Measurements from ENCODE around the gene BLNK. TPM values are rescaled to one million over a fixed set of nuclear protein-coding genes. Genes with fewer than 3 reads are reported as not detected.

The BLNK gene
- total RNA-seq, 1 experiment from 2014 or later: 1.1 TPM

- TF ChIP-seq, protein P1, sequence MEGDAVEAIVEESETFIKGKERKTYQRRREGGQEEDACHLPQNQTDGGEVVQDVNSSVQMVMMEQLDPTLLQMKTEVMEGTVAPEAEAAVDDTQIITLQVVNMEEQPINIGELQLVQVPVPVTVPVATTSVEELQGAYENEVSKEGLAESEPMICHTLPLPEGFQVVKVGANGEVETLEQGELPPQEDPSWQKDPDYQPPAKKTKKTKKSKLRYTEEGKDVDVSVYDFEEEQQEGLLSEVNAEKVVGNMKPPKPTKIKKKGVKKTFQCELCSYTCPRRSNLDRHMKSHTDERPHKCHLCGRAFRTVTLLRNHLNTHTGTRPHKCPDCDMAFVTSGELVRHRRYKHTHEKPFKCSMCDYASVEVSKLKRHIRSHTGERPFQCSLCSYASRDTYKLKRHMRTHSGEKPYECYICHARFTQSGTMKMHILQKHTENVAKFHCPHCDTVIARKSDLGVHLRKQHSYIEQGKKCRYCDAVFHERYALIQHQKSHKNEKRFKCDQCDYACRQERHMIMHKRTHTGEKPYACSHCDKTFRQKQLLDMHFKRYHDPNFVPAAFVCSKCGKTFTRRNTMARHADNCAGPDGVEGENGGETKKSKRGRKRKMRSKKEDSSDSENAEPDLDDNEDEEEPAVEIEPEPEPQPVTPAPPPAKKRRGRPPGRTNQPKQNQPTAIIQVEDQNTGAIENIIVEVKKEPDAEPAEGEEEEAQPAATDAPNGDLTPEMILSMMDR (IDR thresholded peaks at IDR 0.05; ENCODE audit: unreplicated experiment): no peak
- no peaks in the 10 kb centered on the region for H3K4me1 Mint-ChIP-seq (ENCODE audit: insufficient read depth, unreplicated experiment)
- intact Hi-C loops (cut with micrococcal nuclease): no loop called here
Measured at GRCh38 chr10:96225119-96225518, 46.2 kb downstream of the BLNK start.

GRCh38 chr10:96222908-96223307 lies 48.5 kb downstream of the BLNK start:
- Mint-ChIP-seq H3K4me1 (ENCODE audit: insufficient read depth, unreplicated experiment) (no peaks in the 10 kb centered on the region), H3K36me3 (ENCODE audit: insufficient read depth, unreplicated experiment) (no peaks in the 10 kb centered on the region), H3K27me3 (ENCODE audit: insufficient read depth, unreplicated experiment) (no peaks in the 10 kb centered on the region), H3K9me3 (ENCODE audit: unreplicated experiment) (no peaks in the 10 kb centered on the region), H3K4me3 (ENCODE audit: unreplicated experiment) (no peak overlapping the region), H3K27ac (ENCODE audit: low read depth, unreplicated experiment) (no peak overlapping the region)
- CTCF ChIA-PET: interaction anchor here (0.7 to 1.3 kb wide), 3 partner anchors 79 to 206 kb away, joined by 3 to 6 read pairs (median 4); no protein-coding TSS in a partner anchor
- TF ChIP-seq, protein P1 (IDR thresholded peaks at IDR 0.05; ENCODE audit: unreplicated experiment): no peak
- intact Hi-C loops (cut with micrococcal nuclease): no loop called here
- no peak for DNase-seq (ENCODE audit: unreplicated experiment)
- POLR2A ChIA-PET: no interaction called here
- BruUV-seq (replicated peaks): no TSS peak

More at GRCh38 chr10:96225119-96225518, 46.2 kb downstream of the BLNK start:
- BruUV-seq (replicated peaks): no TSS peak
- no peaks in the 10 kb centered on the region for H3K27me3 Mint-ChIP-seq (ENCODE audit: insufficient read depth, unreplicated experiment)
- H3K27ac Mint-ChIP-seq (ENCODE audit: low read depth, unreplicated experiment): no peak overlapping the region
- no peaks in the 10 kb centered on the region for H3K36me3 Mint-ChIP-seq (ENCODE audit: insufficient read depth, unreplicated experiment)
- ChIA-PET POLR2A (interaction anchor here (0.7 kb wide), 1 partner anchor 50 kb away, joined by 5 read pairs; no protein-coding TSS in a partner anchor), CTCF (interaction anchor here (0.6 to 7.7 kb wide), 5 partner anchors 9 to 412 kb away, joined by 3 to 250 read pairs (median 3); no protein-coding TSS in a partner anchor)
- H3K4me3 Mint-ChIP-seq (ENCODE audit: unreplicated experiment): no peak overlapping the region
- H3K9me3 Mint-ChIP-seq (ENCODE audit: unreplicated experiment): no peaks in the 10 kb centered on the region
- peak; percentile 39 for DNase-seq (ENCODE audit: unreplicated experiment)

DNA sequence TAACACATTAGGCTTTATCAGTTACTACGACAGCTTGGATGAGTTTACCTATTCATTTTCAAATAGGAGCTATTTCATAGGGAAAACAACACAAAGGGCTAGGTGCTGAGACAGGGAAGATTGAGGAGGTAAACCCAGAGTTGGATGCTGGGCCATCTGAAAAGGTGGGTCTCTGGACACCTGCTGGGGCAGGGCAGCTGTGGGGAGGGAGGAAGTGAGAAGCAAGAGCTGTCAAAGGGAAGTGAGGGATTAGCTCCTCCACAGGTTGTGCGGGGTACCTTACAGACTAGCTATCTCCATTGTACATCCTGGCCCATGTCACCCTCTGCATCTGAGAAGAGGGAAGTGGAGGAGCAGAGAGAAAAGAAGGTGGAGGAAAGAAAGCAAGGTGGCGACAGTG lies 48.9 kb downstream of the BLNK start:
- H3K27me3 Mint-ChIP-seq (ENCODE audit: insufficient read depth, unreplicated experiment): no peaks in the 10 kb centered on the region
- no peaks in the 10 kb centered on the region for H3K4me1 Mint-ChIP-seq (ENCODE audit: insufficient read depth, unreplicated experiment)
- H3K4me3 Mint-ChIP-seq (ENCODE audit: unreplicated experiment): no peak overlapping the region
- intact Hi-C loops (cut with micrococcal nuclease): no loop called here
- TF ChIP-seq, protein P1 (IDR thresholded peaks at IDR 0.05; ENCODE audit: unreplicated experiment): no peak
- POLR2A ChIA-PET: no interaction called here
- CTCF ChIA-PET: interaction anchor here (1.0 to 1.3 kb wide), 2 partner anchors 79 to 206 kb away, joined by 4 to 6 read pairs; no protein-coding TSS in a partner anchor
- no peaks in the 10 kb centered on the region for H3K9me3 Mint-ChIP-seq (ENCODE audit: unreplicated experiment)
- no peaks in the 10 kb centered on the region for H3K36me3 Mint-ChIP-seq (ENCODE audit: insufficient read depth, unreplicated experiment)
- BruUV-seq (replicated peaks): no TSS peak
- H3K27ac Mint-ChIP-seq (ENCODE audit: low read depth, unreplicated experiment): no peak overlapping the region
- no peak for DNase-seq (ENCODE audit: unreplicated experiment)

DNA sequence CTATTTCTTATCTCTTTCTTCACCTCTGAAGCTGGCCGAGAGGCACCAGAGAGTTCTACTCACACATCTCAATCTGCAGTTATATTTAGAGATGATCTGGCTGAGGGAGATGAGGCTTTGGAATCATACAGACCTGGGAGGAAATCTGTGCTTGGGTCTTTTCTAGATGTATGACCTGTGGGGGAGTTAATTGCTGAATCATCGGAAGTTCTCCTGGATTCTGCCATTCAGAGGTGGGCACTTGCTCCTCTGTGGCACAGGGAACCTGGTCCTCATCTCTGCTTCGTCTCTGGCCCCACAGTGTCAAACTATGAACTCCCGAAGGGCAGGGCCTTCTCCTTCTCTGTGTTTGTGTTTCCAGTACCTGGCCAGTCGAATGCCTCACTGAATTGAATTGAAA lies 52.5 kb downstream of the BLNK start:
- no peak overlapping the region for H3K27ac Mint-ChIP-seq (ENCODE audit: low read depth, unreplicated experiment)
- H3K4me3 Mint-ChIP-seq (ENCODE audit: unreplicated experiment): no peak overlapping the region
- H3K27me3 Mint-ChIP-seq (ENCODE audit: insufficient read depth, unreplicated experiment): no peaks in the 10 kb centered on the region
- BruUV-seq (replicated peaks): no TSS peak
- CTCF ChIA-PET: interaction anchor here (1.5 kb wide), 1 partner anchor 11 kb away, joined by 11 read pairs; no protein-coding TSS in a partner anchor
- no peaks in the 10 kb centered on the region for H3K9me3 Mint-ChIP-seq (ENCODE audit: unreplicated experiment)
- peaks cover 6% of the 10 kb centered on the region for H3K36me3 Mint-ChIP-seq (ENCODE audit: insufficient read depth, unreplicated experiment)
- POLR2A ChIA-PET: no interaction called here
- TF ChIP-seq, protein P1 (IDR thresholded peaks at IDR 0.05; ENCODE audit: unreplicated experiment): no peak
- DNase-seq (ENCODE audit: unreplicated experiment): no peak
- no peaks in the 10 kb centered on the region for H3K4me1 Mint-ChIP-seq (ENCODE audit: insufficient read depth, unreplicated experiment)
- intact Hi-C loops (cut with micrococcal nuclease): no loop called here

All from MCF 10A (cell line).